HG03196 (cell line): ENCODE results near the gene ADCYAP1.

Experiments
- ATAC-seq: cut with Tn5 transposase; IDR thresholded peaks from one replicate; pipeline ENCODE4 v1.9.1; 2021; ENCODE audit not compliant: unreplicated experiment

Gene ADCYAP1

GRCh38 chr18:959854-960253, 55.2 kb downstream of the ADCYAP1 start:
- ATAC-seq: no peak
